ENCODE data around the gene NTMT1. TPM values are rescaled to one million over a fixed set of nuclear protein-coding genes. Genes with fewer than 3 reads are reported as not detected.

The NTMT1 gene
- total RNA-seq, 1 donor from 2014 or later: 25.6 TPM

- no peak for TF ChIP-seq CTCF (IDR thresholded peaks at IDR 0.05)
- ATAC-seq: no peak
- H3K9me3 ChIP-seq: no peaks in the 10 kb centered on the region
- H3K27me3 ChIP-seq: no peaks in the 10 kb centered on the region
- DNase-seq: no peak
- H3K4me1 ChIP-seq: peaks cover 36% of the 10 kb centered on the region
- intact Hi-C loops (cut with DNase I): no loop called here
- no peak overlapping the region for H3K4me3 ChIP-seq
- H3K27ac ChIP-seq: no peak overlapping the region
- no peaks in the 10 kb centered on the region for H3K36me3 ChIP-seq
Observed at GRCh38 chr9:129594632-129595031, 31.3 kb upstream of the NTMT1 start.

- ATAC-seq: no peak
Observed at GRCh38 chr9:129595311-129595741, 30.6 kb upstream of the NTMT1 start.

GRCh38 chr9:129595903-129596540 lies 29.9 kb upstream of the NTMT1 start:
- H3K36me3 ChIP-seq: no peaks in the 10 kb centered on the region
- H3K4me3 ChIP-seq: no peak overlapping the region
- intact Hi-C loops (cut with DNase I): no loop called here
- no peaks in the 10 kb centered on the region for H3K27me3 ChIP-seq
- H3K27ac ChIP-seq: peak overlapping the region; percentile 89
- ATAC-seq (no peak), DNase-seq (no peak)
- no peaks in the 10 kb centered on the region for H3K9me3 ChIP-seq
- TF ChIP-seq CTCF (IDR thresholded peaks at IDR 0.05): no peak
- peaks cover 36% of the 10 kb centered on the region for H3K4me1 ChIP-seq

More at GRCh38 chr9:129595311-129595741, 30.6 kb upstream of the NTMT1 start:
- no peaks in the 10 kb centered on the region for H3K9me3 ChIP-seq
- H3K36me3 ChIP-seq: no peaks in the 10 kb centered on the region
- H3K4me1 ChIP-seq: peaks cover 36% of the 10 kb centered on the region
- no peak overlapping the region for H3K27ac ChIP-seq
- DNase-seq: no peak
- H3K27me3 ChIP-seq: no peaks in the 10 kb centered on the region
- no peak for TF ChIP-seq CTCF (IDR thresholded peaks at IDR 0.05)
- intact Hi-C loops (cut with DNase I): no loop called here
- no peak overlapping the region for H3K4me3 ChIP-seq

GRCh38 chr9:129596541-129597331 lies 29.2 kb upstream of the NTMT1 start:
- no peak for TF ChIP-seq CTCF (IDR thresholded peaks at IDR 0.05)
- DNase-seq: peak; percentile 77
- peak; percentile 74 for ATAC-seq
- no peaks in the 10 kb centered on the region for H3K27me3 ChIP-seq
- H3K4me1 ChIP-seq: peaks cover 36% of the 10 kb centered on the region
- peak overlapping the region; percentile 89 for H3K27ac ChIP-seq
- intact Hi-C loops (cut with DNase I): no loop called here
- H3K36me3 ChIP-seq: no peaks in the 10 kb centered on the region
- H3K4me3 ChIP-seq: peak overlapping the region; percentile 59
- H3K9me3 ChIP-seq: no peaks in the 10 kb centered on the region

GRCh38 chr9:129597355-129598088 lies 28.4 kb upstream of the NTMT1 start:
- no peaks in the 10 kb centered on the region for H3K9me3 ChIP-seq
- peak; percentile 73 for ATAC-seq

More at GRCh38 chr9:129597355-129598088, 28.4 kb upstream of the NTMT1 start:
- TF ChIP-seq CTCF (IDR thresholded peaks at IDR 0.05): no peak
- Histone ChIP-seq H3K4me1 (peaks cover 36% of the 10 kb centered on the region), H3K27ac (peak overlapping the region; percentile 89), H3K36me3 (no peaks in the 10 kb centered on the region), H3K4me3 (peak overlapping the region; percentile 59), H3K27me3 (no peaks in the 10 kb centered on the region)
- intact Hi-C loops (cut with DNase I): no loop called here
- peak; percentile 92 for DNase-seq

Measured in upper lobe of right lung (tissue), 1 donor.